ENCODE measurements around the gene COL21A1.

The COL21A1 gene

DNA sequence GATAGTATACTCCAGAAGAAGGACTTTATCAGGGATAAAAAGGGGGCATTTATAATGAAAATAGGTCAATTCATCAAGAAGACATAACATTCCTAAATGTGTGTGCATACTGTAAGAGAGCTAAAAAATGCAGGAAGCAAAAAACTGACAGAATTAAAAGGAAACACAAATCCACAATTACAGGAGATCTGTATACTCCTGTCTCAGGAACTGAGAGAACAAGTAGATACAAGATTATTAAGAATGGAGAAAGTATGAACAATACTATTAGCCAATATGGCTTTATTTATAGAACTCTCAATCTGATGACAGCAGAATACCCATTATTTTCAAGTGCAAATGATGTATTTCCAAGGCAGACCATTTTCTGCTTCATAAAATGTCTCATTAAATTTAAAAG is 204.3 kb downstream of the COL21A1 start:
- H3K27me3 ChIP-seq (replicated peaks; ENCODE audit: control insufficient read depth, insufficient read depth, low read length) = no peaks in the 10 kb centered on the region
- no peaks in the 10 kb centered on the region for H3K36me3 ChIP-seq (ENCODE audit: control insufficient read depth, insufficient read depth, low read length)
- DNase-seq (ENCODE audit: extremely low read depth, insufficient read length) = no peak

DNA sequence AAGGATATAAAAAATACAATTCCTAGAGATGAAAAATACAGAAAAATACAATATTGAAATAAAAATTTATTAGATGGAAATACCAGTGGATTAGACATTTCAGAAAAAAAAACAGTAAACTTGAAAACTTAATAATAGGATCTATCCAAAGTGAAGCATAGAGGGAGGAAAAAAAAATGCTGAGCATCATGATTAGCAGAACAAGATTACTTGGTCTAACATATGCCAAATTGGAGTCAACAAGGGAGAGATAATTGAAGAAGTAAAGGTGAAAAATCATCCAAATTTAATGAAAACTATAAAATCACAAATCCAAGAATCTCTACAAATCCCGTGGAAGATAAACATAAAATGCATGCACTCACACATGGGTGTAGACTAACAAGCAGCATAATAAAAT is 205.8 kb downstream of the COL21A1 start:
- no peaks in the 10 kb centered on the region for H3K27me3 ChIP-seq (replicated peaks; ENCODE audit: control insufficient read depth, insufficient read depth, low read length)
- TF ChIP-seq, protein P1, sequence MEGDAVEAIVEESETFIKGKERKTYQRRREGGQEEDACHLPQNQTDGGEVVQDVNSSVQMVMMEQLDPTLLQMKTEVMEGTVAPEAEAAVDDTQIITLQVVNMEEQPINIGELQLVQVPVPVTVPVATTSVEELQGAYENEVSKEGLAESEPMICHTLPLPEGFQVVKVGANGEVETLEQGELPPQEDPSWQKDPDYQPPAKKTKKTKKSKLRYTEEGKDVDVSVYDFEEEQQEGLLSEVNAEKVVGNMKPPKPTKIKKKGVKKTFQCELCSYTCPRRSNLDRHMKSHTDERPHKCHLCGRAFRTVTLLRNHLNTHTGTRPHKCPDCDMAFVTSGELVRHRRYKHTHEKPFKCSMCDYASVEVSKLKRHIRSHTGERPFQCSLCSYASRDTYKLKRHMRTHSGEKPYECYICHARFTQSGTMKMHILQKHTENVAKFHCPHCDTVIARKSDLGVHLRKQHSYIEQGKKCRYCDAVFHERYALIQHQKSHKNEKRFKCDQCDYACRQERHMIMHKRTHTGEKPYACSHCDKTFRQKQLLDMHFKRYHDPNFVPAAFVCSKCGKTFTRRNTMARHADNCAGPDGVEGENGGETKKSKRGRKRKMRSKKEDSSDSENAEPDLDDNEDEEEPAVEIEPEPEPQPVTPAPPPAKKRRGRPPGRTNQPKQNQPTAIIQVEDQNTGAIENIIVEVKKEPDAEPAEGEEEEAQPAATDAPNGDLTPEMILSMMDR (IDR thresholded peaks at IDR 0.05; ENCODE audit: insufficient read depth, low read length, poor library complexity, severe bottlenecking) = no peak
- no peaks in the 10 kb centered on the region for H3K36me3 ChIP-seq (ENCODE audit: control insufficient read depth, insufficient read depth, low read length)
- no peak overlapping the region for H3K4me3 ChIP-seq (replicated peaks; ENCODE audit: low read depth, low read length)
- DNase-seq (ENCODE audit: extremely low read depth, insufficient read length) = no peak

More for the DNA sequence above, 204.3 kb downstream of the COL21A1 start:
- no peak overlapping the region for H3K4me3 ChIP-seq (replicated peaks; ENCODE audit: low read depth, low read length)
- TF ChIP-seq, protein P1 (IDR thresholded peaks at IDR 0.05; ENCODE audit: insufficient read depth, low read length, poor library complexity, severe bottlenecking) = no peak

- no peak overlapping the region for H3K4me3 ChIP-seq (replicated peaks; ENCODE audit: low read depth, low read length)
- no peak for DNase-seq (ENCODE audit: extremely low read depth, insufficient read length)
- TF ChIP-seq, protein P1 (IDR thresholded peaks at IDR 0.05; ENCODE audit: insufficient read depth, low read length, poor library complexity, severe bottlenecking) = no peak
- no peaks in the 10 kb centered on the region for H3K27me3 ChIP-seq (replicated peaks; ENCODE audit: control insufficient read depth, insufficient read depth, low read length)
- H3K36me3 ChIP-seq (ENCODE audit: control insufficient read depth, insufficient read depth, low read length) = no peaks in the 10 kb centered on the region
These were observed 206.5 kb downstream of the COL21A1 start for GRCh38 chr6:56040889-56041301.

DNA sequence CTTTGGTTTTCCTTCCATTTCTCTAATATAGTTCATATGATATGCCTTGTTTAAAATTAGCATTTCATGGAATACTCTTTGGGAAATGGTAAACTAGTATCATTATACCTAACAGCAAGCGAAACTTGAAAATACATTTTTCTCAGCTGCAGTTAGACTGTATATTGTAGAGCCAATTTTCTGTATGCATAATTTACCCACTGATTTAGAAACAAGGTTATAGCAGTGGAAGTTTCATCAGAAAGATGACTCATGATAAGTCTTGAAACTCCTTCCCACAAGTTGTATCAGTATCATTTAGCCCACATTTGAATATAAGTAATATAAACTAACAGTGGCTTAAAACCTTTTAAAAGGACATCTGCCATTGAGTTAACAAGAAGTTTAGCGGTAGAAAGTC is 207.2 kb downstream of the COL21A1 start:
- DNase-seq (ENCODE audit: extremely low read depth, insufficient read length) = no peak
- Histone ChIP-seq H3K36me3 (ENCODE audit: control insufficient read depth, insufficient read depth, low read length) (no peaks in the 10 kb centered on the region), H3K27me3 (replicated peaks; ENCODE audit: control insufficient read depth, insufficient read depth, low read length) (no peaks in the 10 kb centered on the region), H3K4me3 (replicated peaks; ENCODE audit: low read depth, low read length) (no peak overlapping the region)
- TF ChIP-seq, protein P1 (IDR thresholded peaks at IDR 0.05; ENCODE audit: insufficient read depth, low read length, poor library complexity, severe bottlenecking) = no peak

DNA sequence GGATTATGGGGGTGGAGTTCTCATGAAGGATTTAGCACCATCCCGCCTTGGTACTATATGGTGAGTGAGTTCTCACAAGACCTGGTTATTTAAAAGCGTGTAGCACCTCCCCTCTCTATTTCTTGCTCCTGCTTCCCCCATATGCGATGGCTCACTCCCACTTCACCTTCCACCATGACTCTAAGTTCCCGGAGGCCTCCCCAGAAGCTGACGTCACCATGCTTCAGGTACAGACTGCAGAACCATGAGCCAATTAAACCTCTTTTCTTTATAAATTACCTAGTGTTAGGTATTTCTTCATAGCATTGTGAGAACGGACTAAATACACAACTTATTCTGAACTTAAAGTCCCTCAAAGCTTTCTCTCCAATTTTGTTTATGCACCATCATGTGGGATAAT is 208.6 kb downstream of the COL21A1 start:
- H3K4me3 ChIP-seq (replicated peaks; ENCODE audit: low read depth, low read length) = no peak overlapping the region
- DNase-seq (ENCODE audit: extremely low read depth, insufficient read length) = no peak
- TF ChIP-seq, protein P1 (IDR thresholded peaks at IDR 0.05; ENCODE audit: insufficient read depth, low read length, poor library complexity, severe bottlenecking) = no peak

GRCh38 chr6:56037601-56038000 is 209.8 kb downstream of the COL21A1 start:
- TF ChIP-seq, protein P1 (IDR thresholded peaks at IDR 0.05; ENCODE audit: insufficient read depth, low read length, poor library complexity, severe bottlenecking) = no peak
- Histone ChIP-seq H3K4me3 (replicated peaks; ENCODE audit: low read depth, low read length) (no peak overlapping the region), H3K27me3 (replicated peaks; ENCODE audit: control insufficient read depth, insufficient read depth, low read length) (no peaks in the 10 kb centered on the region), H3K36me3 (ENCODE audit: control insufficient read depth, insufficient read depth, low read length) (no peaks in the 10 kb centered on the region)
- no peak for DNase-seq (ENCODE audit: extremely low read depth, insufficient read length)

More for the DNA sequence above, 208.6 kb downstream of the COL21A1 start:
- Histone ChIP-seq H3K27me3 (replicated peaks; ENCODE audit: control insufficient read depth, insufficient read depth, low read length) (no peaks in the 10 kb centered on the region), H3K36me3 (ENCODE audit: control insufficient read depth, insufficient read depth, low read length) (no peaks in the 10 kb centered on the region)

All from GM06990 (cell line).